ENCODE measurements around the gene GRIN2A. TPM values are rescaled to one million over a fixed set of nuclear protein-coding genes. Genes with fewer than 3 reads are reported as not detected.

The GRIN2A gene
- total and polyA plus RNA-seq, 4 experiments from 2014 or later, result not detected

DNA sequence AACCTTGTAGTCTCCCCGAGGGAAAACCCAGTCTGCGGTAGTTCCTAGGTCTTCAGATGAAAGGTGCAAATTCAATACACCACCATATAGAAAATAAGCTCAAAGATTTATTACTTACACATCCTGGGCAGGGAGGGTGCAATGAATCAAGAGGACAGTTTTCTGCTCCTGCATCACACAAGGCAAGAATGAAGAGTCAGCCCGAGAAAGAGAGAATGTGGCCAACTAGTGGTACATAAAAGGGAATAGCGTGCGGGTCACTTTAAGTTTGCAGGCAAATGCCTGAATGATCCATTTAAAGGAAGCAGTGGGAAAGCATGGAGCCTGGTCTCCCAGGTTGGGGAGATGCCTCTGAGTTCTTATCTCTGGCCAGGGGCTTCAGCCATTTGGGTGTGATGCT lies 403.4 kb downstream of the GRIN2A start:
- Mint-ChIP-seq H3K27ac (no peak overlapping the region), H3K9me3 (peaks cover 0 to 9% (median 3%) of the 10 kb centered on the region in 8 donors), H3K4me3 (no peak overlapping the region), H3K4me1 (no peaks in the 10 kb centered on the region), H3K36me3 (no peaks in the 10 kb centered on the region), H3K27me3 (no peaks in the 10 kb centered on the region)
- Histone ChIP-seq H3K9me3 (ENCODE audit: control insufficient read depth in 1 of 2, low read length in 2 of 2) (no peaks in the 10 kb centered on the region), H3K27ac (ENCODE audit: low read depth, low read length) (no peak overlapping the region), H3K4me3 (ENCODE audit: low read length in 2 of 2) (no peak overlapping the region), H3K4me1 (ENCODE audit: insufficient read depth, low read length) (no peaks in the 10 kb centered on the region), H3K27me3 (ENCODE audit: insufficient read depth, low read length) (no peaks in the 10 kb centered on the region), H3K36me3 (ENCODE audit: insufficient read depth, low read length) (no peaks in the 10 kb centered on the region)
- DNase-seq, result no peak
- POLR2A ChIA-PET (ENCODE audit: partially characterized antibody), result no interaction called here
- intact Hi-C loops (cut with micrococcal nuclease), result no loop called here
- CTCF ChIA-PET (ENCODE audit: partially characterized antibody), result no interaction called here

GRCh38 chr16:9775998-9776397 lies 406.2 kb downstream of the GRIN2A start:
- H3K36me3 ChIP-seq (ENCODE audit: insufficient read depth, low read length), result no peaks in the 10 kb centered on the region
- DNase-seq, result no peak
- H3K27me3 ChIP-seq (ENCODE audit: insufficient read depth, low read length), result no peaks in the 10 kb centered on the region
- Mint-ChIP-seq H3K9me3 (peaks cover 0 to 9% (median 3%) of the 10 kb centered on the region in 8 donors), H3K27ac (no peak overlapping the region), H3K4me3 (no peak overlapping the region), H3K4me1 (no peaks in the 10 kb centered on the region), H3K36me3 (no peaks in the 10 kb centered on the region), H3K27me3 (no peaks in the 10 kb centered on the region)
- no peak overlapping the region for H3K4me3 ChIP-seq (ENCODE audit: low read length in 2 of 2)
- no peaks in the 10 kb centered on the region for H3K9me3 ChIP-seq (ENCODE audit: control insufficient read depth in 1 of 2, low read length in 2 of 2)
- ChIA-PET CTCF (ENCODE audit: partially characterized antibody) (no interaction called here), POLR2A (ENCODE audit: partially characterized antibody) (no interaction called here)
- H3K27ac ChIP-seq (ENCODE audit: low read depth, low read length), result no peak overlapping the region
- H3K4me1 ChIP-seq (ENCODE audit: insufficient read depth, low read length), result no peaks in the 10 kb centered on the region
- intact Hi-C loops (cut with micrococcal nuclease), result no loop called here

DNA sequence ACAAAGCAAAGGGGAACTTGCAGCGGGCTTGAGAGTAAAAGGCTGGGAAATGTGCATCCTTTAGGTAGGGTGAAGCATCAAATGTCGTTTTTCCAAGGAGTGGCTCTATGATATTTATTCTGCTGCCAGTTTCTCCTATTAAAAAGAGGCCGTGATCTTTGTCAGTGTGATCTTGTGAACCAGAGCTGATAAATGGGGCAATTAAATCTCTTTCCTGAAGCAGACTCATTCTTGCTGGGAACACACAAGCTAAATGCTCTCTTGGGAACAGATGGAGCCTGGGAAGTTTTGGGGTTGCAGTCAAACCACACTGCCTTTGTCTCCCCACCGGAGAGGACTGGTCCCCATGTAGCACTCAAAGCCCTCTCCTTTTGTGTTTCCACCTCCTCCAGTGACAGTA lies 408.9 kb downstream of the GRIN2A start:
- no peaks in the 10 kb centered on the region for H3K36me3 Mint-ChIP-seq
- Histone ChIP-seq H3K27me3 (ENCODE audit: insufficient read depth, low read length) (no peaks in the 10 kb centered on the region), H3K4me3 (ENCODE audit: low read length in 2 of 2) (no peak overlapping the region), H3K4me1 (ENCODE audit: insufficient read depth, low read length) (no peaks in the 10 kb centered on the region), H3K36me3 (ENCODE audit: insufficient read depth, low read length) (no peaks in the 10 kb centered on the region), H3K9me3 (ENCODE audit: control insufficient read depth in 1 of 2, low read length in 2 of 2) (no peaks in the 10 kb centered on the region), H3K27ac (ENCODE audit: low read depth, low read length) (no peak overlapping the region)
- intact Hi-C loops (cut with micrococcal nuclease), result no loop called here
- no peaks in the 10 kb centered on the region for H3K4me1 Mint-ChIP-seq
- no peak overlapping the region for H3K4me3 Mint-ChIP-seq
- no peak for DNase-seq
- H3K9me3 Mint-ChIP-seq, result peaks cover 0 to 4% (median 2%) of the 10 kb centered on the region in 8 donors
- POLR2A ChIA-PET (ENCODE audit: partially characterized antibody), result no interaction called here
- H3K27ac Mint-ChIP-seq, result no peak overlapping the region
- H3K27me3 Mint-ChIP-seq, result no peaks in the 10 kb centered on the region
- CTCF ChIA-PET (ENCODE audit: partially characterized antibody), result no interaction called here

DNA sequence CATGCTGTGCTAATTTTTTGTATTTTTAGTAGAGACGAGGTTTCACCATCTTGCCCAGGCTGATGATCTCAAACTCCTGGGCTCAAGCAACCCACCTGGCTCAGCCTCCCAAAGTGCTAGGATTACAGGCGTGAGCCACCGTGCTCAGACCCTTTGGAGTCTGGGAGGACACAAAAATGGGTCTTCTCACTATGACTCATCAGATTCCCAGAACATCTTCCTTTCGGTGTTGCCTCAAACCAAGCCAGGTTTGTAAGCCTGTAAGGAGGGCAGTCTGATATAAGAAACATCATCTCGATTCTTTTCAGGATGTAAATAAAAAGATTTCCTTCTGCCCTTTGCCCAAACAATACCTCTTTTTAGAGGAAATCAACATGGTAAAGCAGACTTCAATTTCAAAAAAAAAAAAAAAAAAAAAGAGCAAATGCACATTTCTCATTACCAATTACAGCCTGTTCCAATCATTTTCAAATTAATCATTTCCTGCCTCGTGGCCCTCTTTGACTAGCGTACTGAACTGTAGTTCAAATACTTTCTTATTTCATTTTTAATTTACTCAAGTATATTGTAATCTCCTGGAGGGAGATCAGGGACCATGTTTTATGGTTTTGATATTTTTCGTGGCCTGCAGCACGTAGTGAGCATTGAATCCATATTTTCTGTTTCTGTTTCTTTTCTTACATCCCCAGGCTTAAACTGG lies 409.6 kb downstream of the GRIN2A start:
- Histone ChIP-seq H3K27me3 (ENCODE audit: insufficient read depth, low read length) (no peaks in the 10 kb centered on the region), H3K4me1 (ENCODE audit: insufficient read depth, low read length) (no peaks in the 10 kb centered on the region), H3K27ac (ENCODE audit: low read depth, low read length) (no peak overlapping the region), H3K4me3 (ENCODE audit: low read length in 2 of 2) (no peak overlapping the region), H3K9me3 (ENCODE audit: control insufficient read depth in 1 of 2, low read length in 2 of 2) (no peaks in the 10 kb centered on the region), H3K36me3 (ENCODE audit: insufficient read depth, low read length) (no peaks in the 10 kb centered on the region)
- H3K36me3 Mint-ChIP-seq, result no peaks in the 10 kb centered on the region
- intact Hi-C loops (cut with micrococcal nuclease), result no loop called here
- CTCF ChIA-PET (ENCODE audit: partially characterized antibody), result no interaction called here
- H3K27me3 Mint-ChIP-seq, result no peaks in the 10 kb centered on the region
- H3K4me3 Mint-ChIP-seq, result no peak overlapping the region
- POLR2A ChIA-PET (ENCODE audit: partially characterized antibody), result no interaction called here
- DNase-seq, result no peak
- peaks cover 0 to 4% (median 2%) of the 10 kb centered on the region in 8 donors for H3K9me3 Mint-ChIP-seq
- H3K27ac Mint-ChIP-seq, result no peak overlapping the region
- H3K4me1 Mint-ChIP-seq, result no peaks in the 10 kb centered on the region

DNA sequence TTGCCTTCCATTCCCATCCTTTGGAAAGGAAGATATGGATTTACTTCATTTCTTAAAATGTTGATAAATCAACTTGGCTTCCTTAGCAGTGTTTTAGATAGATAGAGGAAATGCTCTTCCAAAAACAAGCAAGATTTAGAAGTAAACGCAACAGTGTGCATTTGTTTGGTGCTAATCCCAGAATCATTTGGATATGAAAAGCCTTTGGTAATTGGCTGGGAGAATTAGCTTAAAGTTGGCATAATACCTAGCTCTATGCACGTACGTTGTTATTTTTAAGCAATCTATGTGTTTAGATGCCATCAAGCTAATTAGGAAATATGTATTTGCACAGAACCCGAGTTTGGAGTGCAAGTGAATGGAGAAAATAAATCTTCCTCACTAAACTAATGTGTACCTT lies 415.3 kb downstream of the GRIN2A start:
- CTCF ChIA-PET (ENCODE audit: partially characterized antibody), result no interaction called here
- H3K27me3 ChIP-seq (ENCODE audit: insufficient read depth, low read length), result no peaks in the 10 kb centered on the region
- no peak for DNase-seq
- H3K4me1 ChIP-seq (ENCODE audit: insufficient read depth, low read length), result no peaks in the 10 kb centered on the region
- Mint-ChIP-seq H3K4me3 (no peak overlapping the region), H3K4me1 (no peaks in the 10 kb centered on the region), H3K27ac (no peak overlapping the region), H3K27me3 (no peaks in the 10 kb centered on the region), H3K36me3 (no peaks in the 10 kb centered on the region), H3K9me3 (peaks cover 0 to 9% (median 4%) of the 10 kb centered on the region in 8 donors)
- H3K36me3 ChIP-seq (ENCODE audit: insufficient read depth, low read length), result no peaks in the 10 kb centered on the region
- POLR2A ChIA-PET (ENCODE audit: partially characterized antibody), result no interaction called here
- no peaks in the 10 kb centered on the region for H3K9me3 ChIP-seq (ENCODE audit: control insufficient read depth in 1 of 2, low read length in 2 of 2)
- intact Hi-C loops (cut with micrococcal nuclease), result no loop called here
- H3K4me3 ChIP-seq (ENCODE audit: low read length in 2 of 2), result no peak overlapping the region
- H3K27ac ChIP-seq (ENCODE audit: low read depth, low read length), result no peak overlapping the region

DNA sequence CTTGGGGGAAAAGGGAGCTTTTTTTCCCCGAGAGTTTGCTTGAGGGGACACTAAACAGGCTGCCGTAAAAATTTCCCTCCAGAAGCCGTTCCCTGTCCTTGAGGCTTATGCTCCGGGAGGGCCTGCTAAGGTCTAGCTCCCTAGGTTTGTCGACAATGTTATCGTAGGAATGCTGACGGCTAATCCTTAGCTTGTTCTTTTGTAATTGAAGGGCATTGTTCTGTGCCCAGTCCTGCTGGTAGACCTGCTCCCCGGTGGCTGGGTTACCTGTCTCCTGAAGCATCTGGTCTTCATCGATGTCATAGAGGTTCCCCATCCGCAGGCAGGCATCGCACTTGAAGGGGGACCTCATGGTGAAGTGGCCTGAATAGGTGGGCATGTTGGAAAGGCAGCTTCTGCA lies 418.7 kb downstream of the GRIN2A start:
- H3K36me3 Mint-ChIP-seq, result no peaks in the 10 kb centered on the region
- H3K4me3 ChIP-seq (ENCODE audit: low read length in 2 of 2), result no peak overlapping the region
- ChIA-PET CTCF (ENCODE audit: partially characterized antibody) (no interaction called here), POLR2A (ENCODE audit: partially characterized antibody) (no interaction called here)
- no peaks in the 10 kb centered on the region for H3K27me3 Mint-ChIP-seq
- intact Hi-C loops (cut with micrococcal nuclease), result no loop called here
- no peaks in the 10 kb centered on the region for H3K27me3 ChIP-seq (ENCODE audit: insufficient read depth, low read length)
- H3K9me3 ChIP-seq (ENCODE audit: control insufficient read depth in 1 of 2, low read length in 2 of 2), result no peaks in the 10 kb centered on the region
- H3K4me1 Mint-ChIP-seq, result no peaks in the 10 kb centered on the region
- no peaks in the 10 kb centered on the region for H3K36me3 ChIP-seq (ENCODE audit: insufficient read depth, low read length)
- DNase-seq, result no peak
- H3K4me3 Mint-ChIP-seq, result no peak overlapping the region
- H3K27ac ChIP-seq (ENCODE audit: low read depth, low read length), result no peak overlapping the region
- H3K4me1 ChIP-seq (ENCODE audit: insufficient read depth, low read length), result no peaks in the 10 kb centered on the region
- no peak overlapping the region for H3K27ac Mint-ChIP-seq
- peaks cover 0 to 9% (median 3%) of the 10 kb centered on the region in 8 donors for H3K9me3 Mint-ChIP-seq

DNA sequence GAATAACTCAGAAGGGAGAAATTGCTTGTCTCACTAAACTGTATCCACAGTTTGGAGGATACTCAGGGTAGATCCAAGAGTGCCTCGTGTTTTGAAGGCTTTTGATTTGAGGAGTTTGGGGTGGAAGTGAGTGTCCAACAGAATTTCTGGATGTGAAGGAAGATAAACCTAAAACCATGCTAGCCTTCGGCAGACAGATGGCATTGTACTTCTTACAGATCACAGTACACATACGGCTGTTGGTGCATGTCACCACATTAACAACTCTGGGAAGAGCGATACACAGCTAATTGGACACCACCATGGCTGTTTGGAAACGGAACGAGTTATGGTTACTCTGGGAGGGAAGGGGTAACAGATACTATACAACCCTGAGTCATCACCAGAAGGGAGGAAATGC lies 420.4 kb downstream of the GRIN2A start:
- Histone ChIP-seq H3K27me3 (ENCODE audit: insufficient read depth, low read length) (no peaks in the 10 kb centered on the region), H3K9me3 (ENCODE audit: control insufficient read depth in 1 of 2, low read length in 2 of 2) (no peaks in the 10 kb centered on the region), H3K27ac (ENCODE audit: low read depth, low read length) (no peak overlapping the region), H3K4me3 (ENCODE audit: low read length in 2 of 2) (no peak overlapping the region), H3K4me1 (ENCODE audit: insufficient read depth, low read length) (no peaks in the 10 kb centered on the region), H3K36me3 (ENCODE audit: insufficient read depth, low read length) (no peaks in the 10 kb centered on the region)
- intact Hi-C loops (cut with micrococcal nuclease), result no loop called here
- peaks cover 0 to 12% (median 3%) of the 10 kb centered on the region in 8 donors for H3K9me3 Mint-ChIP-seq
- no peak for DNase-seq
- no peak overlapping the region for H3K4me3 Mint-ChIP-seq
- no peaks in the 10 kb centered on the region for H3K27me3 Mint-ChIP-seq
- H3K4me1 Mint-ChIP-seq, result no peaks in the 10 kb centered on the region
- ChIA-PET POLR2A (ENCODE audit: partially characterized antibody) (no interaction called here), CTCF (ENCODE audit: partially characterized antibody) (no interaction called here)
- H3K27ac Mint-ChIP-seq, result peak overlapping the region in 1 of 7 donors; percentile 52
- no peaks in the 10 kb centered on the region for H3K36me3 Mint-ChIP-seq

DNA sequence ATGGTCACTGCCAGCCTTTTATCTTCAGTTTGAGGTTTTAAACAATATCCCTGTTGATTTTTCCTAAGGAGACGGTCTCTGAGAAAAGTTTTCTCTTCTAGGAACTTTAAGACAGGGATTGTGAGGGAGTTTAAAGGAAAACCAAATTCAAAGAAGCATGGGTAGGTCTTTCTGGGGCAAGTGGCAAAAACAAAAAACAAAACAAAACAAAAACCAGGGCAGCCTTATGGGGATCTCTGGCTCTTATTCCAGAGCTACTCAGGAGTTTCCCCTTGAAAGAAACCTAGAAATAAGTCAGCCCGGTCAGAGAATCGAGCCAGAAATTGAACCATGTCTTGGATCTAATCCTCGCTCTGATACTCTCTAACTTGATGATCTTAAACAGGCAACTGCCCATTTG lies 424.5 kb downstream of the GRIN2A start:
- intact Hi-C loops (cut with micrococcal nuclease), result no loop called here
- Mint-ChIP-seq H3K9me3 (peaks cover 0 to 4% (median 0%) of the 10 kb centered on the region in 8 donors), H3K36me3 (no peaks in the 10 kb centered on the region), H3K4me3 (no peak overlapping the region), H3K27ac (no peak overlapping the region), H3K27me3 (no peaks in the 10 kb centered on the region), H3K4me1 (no peaks in the 10 kb centered on the region)
- no peak overlapping the region for H3K27ac ChIP-seq (ENCODE audit: low read depth, low read length)
- POLR2A ChIA-PET (ENCODE audit: partially characterized antibody), result no interaction called here
- no peaks in the 10 kb centered on the region for H3K36me3 ChIP-seq (ENCODE audit: insufficient read depth, low read length)
- CTCF ChIA-PET (ENCODE audit: partially characterized antibody), result no interaction called here
- H3K4me1 ChIP-seq (ENCODE audit: insufficient read depth, low read length), result no peaks in the 10 kb centered on the region
- H3K9me3 ChIP-seq (ENCODE audit: control insufficient read depth in 1 of 2, low read length in 2 of 2), result no peaks in the 10 kb centered on the region
- DNase-seq, result no peak
- no peak overlapping the region for H3K4me3 ChIP-seq (ENCODE audit: low read length in 2 of 2)
- no peaks in the 10 kb centered on the region for H3K27me3 ChIP-seq (ENCODE audit: insufficient read depth, low read length)
